A673 (cell line): ENCODE results near the gene SMIM35. TPM values are rescaled to one million over a fixed set of nuclear protein-coding genes. Genes with fewer than 3 reads are reported as not detected.

Source experiments
- BruUV-seq: library from RNA; stranded (reverse); fragments of 400-500 nt; replicated peaks from 2 replicates; lab custom pipeline; 2021; lab: Mats Ljungman, UMichigan
- CTCF ChIA-PET: fragments of 300-600 bp; sonication (Branson Sonifier 250); formaldehyde crosslinking; loops from one replicate; lab custom pipeline; 2022; ENCODE audit warnings: antibody characterized with exemption; lab: Charles Lee
- POLR2A ChIA-PET: fragments of 300-600 bp; sonication (Branson Sonifier 250); formaldehyde crosslinking; loops from one replicate; lab custom pipeline; 2022; ENCODE audit warnings: antibody characterized with exemption; ENCODE audit not compliant: low non-redundant PET; lab: Charles Lee
- DNase-seq: peaks from one replicate; pipeline ENCODE4 v3.0.0-alpha.2; 2015; ENCODE audit warnings: low spot score
- H3K27ac ChIP-seq: fragments of 200-600 bp; sonication (generic); 2 replicates; pipeline ENCODE4 v1.5.1; 2016; ENCODE audit warnings: mixed run types, low read depth, mild to moderate bottlenecking, mixed read lengths, antibody characterized with exemption, low read length; ENCODE audit not compliant: poor library complexity, severe bottlenecking
- H3K27me3 ChIP-seq: fragments of 200-600 bp; sonication (generic); replicated peaks from 2 replicates; pipeline ENCODE4 v1.6.1; 2017; ENCODE audit warnings: mixed run types, low read depth, mild to moderate bottlenecking, mixed read lengths, antibody characterized with exemption, low read length; ENCODE audit not compliant: insufficient read depth, poor library complexity
- H3K36me3 ChIP-seq: fragments of 200-600 bp; sonication (generic); 2 replicates; pipeline ENCODE4 v1.6.1; 2016; ENCODE audit warnings: mixed run types, mild to moderate bottlenecking, mixed read lengths, antibody characterized with exemption, low read length; ENCODE audit not compliant: insufficient read depth, poor library complexity, severe bottlenecking
- H3K4me1 ChIP-seq: fragments of 200-600 bp; sonication (generic); 2 replicates; pipeline ENCODE4 v1.6.1; 2017; ENCODE audit warnings: mixed run types, mild to moderate bottlenecking, mixed read lengths, antibody characterized with exemption, low read length; ENCODE audit not compliant: insufficient read depth, poor library complexity, severe bottlenecking
- H3K4me3 ChIP-seq: fragments of 200-600 bp; sonication (generic); 2 replicates; pipeline ENCODE4 v1.5.1; 2016; ENCODE audit warnings: low read depth, mixed run types, mild to moderate bottlenecking, mixed read lengths, low read length; ENCODE audit not compliant: poor library complexity, severe bottlenecking
- H3K9me3 ChIP-seq: fragments of 200-600 bp; sonication (generic); 2 replicates; pipeline ENCODE4 v1.6.1; 2016; ENCODE audit warnings: mixed run types, low read depth, mild to moderate bottlenecking, mixed read lengths, antibody characterized with exemption, low read length; ENCODE audit not compliant: poor library complexity, severe bottlenecking
- CTCF ChIP-seq: fragments of 300-800, 200-600 bp; sonication (generic); conservative IDR thresholded peaks from 2 replicates; pipeline ENCODE4 v1.5.1; 2017; ENCODE audit warnings: low read depth, mild to moderate bottlenecking, antibody characterized with exemption, low read length, moderate library complexity, mixed read lengths
- EZH2 ChIP-seq: fragments of 200-600 bp; sonication (generic); IDR thresholded peaks from 2 replicates; pipeline ENCODE4 v1.6.1; 2017; ENCODE audit warnings: borderline replicate concordance, low read depth, mild to moderate bottlenecking, mixed read lengths, antibody characterized with exemption, low read length; ENCODE audit not compliant: poor library complexity, severe bottlenecking
- intact Hi-C: fragments of 100-400 bp; cut with micrococcal nuclease; formaldehyde crosslinking; loops from one replicate; pipeline ENCODE4 v1.10.0; 2022; ENCODE audit not compliant: unreplicated experiment
- total RNA-seq: library from RNA; stranded (reverse); gene quantifications from 2 replicates; pipeline ENCODE4 v1.2.3, GENCODE V29; 2021

The SMIM35 gene
- total RNA-seq, 1 experiment from 2014 or later: not detected

- intact Hi-C loops: loop anchor here (10.0 kb wide), 1 partner anchor 633 kb away; no protein-coding TSS in a partner anchor
- no peak for DNase-seq
- Histone ChIP-seq H3K9me3 (no peaks in the 10 kb centered on the region), H3K4me1 (no peaks in the 10 kb centered on the region), H3K27me3 (peaks cover 28% of the 10 kb centered on the region), H3K36me3 (no peaks in the 10 kb centered on the region), H3K27ac (no peak overlapping the region), H3K4me3 (no peak overlapping the region)
- ChIA-PET POLR2A (no interaction called here), CTCF (interaction anchor here (0.5 kb wide), 1 partner anchor 9 kb away, joined by 13 read pairs; no protein-coding TSS in a partner anchor)
- BruUV-seq: no TSS peak
- TF ChIP-seq CTCF (no peak), EZH2 (no peak)
Measured at GRCh38 chr11:118057251-118058145, 29.3 kb downstream of the SMIM35 start.

- Histone ChIP-seq H3K27me3 (peaks cover 28% of the 10 kb centered on the region), H3K27ac (no peak overlapping the region), H3K4me3 (no peak overlapping the region), H3K4me1 (no peaks in the 10 kb centered on the region), H3K36me3 (no peaks in the 10 kb centered on the region), H3K9me3 (no peaks in the 10 kb centered on the region)
- CTCF ChIA-PET: no interaction called here
- POLR2A ChIA-PET: no interaction called here
- DNase-seq: no peak
- BruUV-seq: no TSS peak
- intact Hi-C loops: loop anchor here (10.0 kb wide), 1 partner anchor 632 kb away; no protein-coding TSS in a partner anchor
- TF ChIP-seq CTCF: no peak
- no peak for TF ChIP-seq EZH2
Measured at GRCh38 chr11:118056806-118057205, 30.0 kb downstream of the SMIM35 start.

GRCh38 chr11:118055966-118056365 is 30.8 kb downstream of the SMIM35 start:
- POLR2A ChIA-PET: no interaction called here
- no peak overlapping the region for H3K27ac ChIP-seq
- H3K4me1 ChIP-seq: no peaks in the 10 kb centered on the region
- TF ChIP-seq CTCF (no peak), EZH2 (no peak)
- H3K27me3 ChIP-seq: peaks cover 28% of the 10 kb centered on the region
- no peak overlapping the region for H3K4me3 ChIP-seq
- BruUV-seq: no TSS peak
- H3K36me3 ChIP-seq: no peaks in the 10 kb centered on the region
- DNase-seq: no peak
- intact Hi-C loops: loop anchor here (10.0 kb wide), 1 partner anchor 631 kb away; no protein-coding TSS in a partner anchor
- CTCF ChIA-PET: interaction anchor here (0.6 kb wide), 1 partner anchor 48 kb away, joined by 6 read pairs; no protein-coding TSS in a partner anchor
- H3K9me3 ChIP-seq: no peaks in the 10 kb centered on the region
